H9 (cell line): ENCODE results near the gene MRC2. TPM values are rescaled to one million over a fixed set of nuclear protein-coding genes. Genes with fewer than 3 reads are reported as not detected.
A peak's percentile ranks its signal among the peaks of the same experiment; 100 is the strongest.

Experiments
- DNase-seq: peaks from one replicate; pipeline ENCODE4 v3.0.0-alpha.2; 2017
- H2AFZ ChIP-seq: one replicate; pipeline ENCODE4 v1.6.1; 2013; ENCODE audit warnings: mild to moderate bottlenecking, low read length, control low read depth, moderate library complexity
- H2AK5ac ChIP-seq: 2 replicates; pipeline ENCODE4 v1.6.1; 2013; ENCODE audit warnings: low read length, control low read depth, mixed read lengths; ENCODE audit not compliant: insufficient read length
- H2BK120ac ChIP-seq: one replicate; pipeline ENCODE4 v1.6.1; 2013; ENCODE audit warnings: low read depth, mild to moderate bottlenecking, low read length, control low read depth, inconsistent platforms; ENCODE audit not compliant: poor library complexity, severe bottlenecking
- H2BK12ac ChIP-seq: 2 replicates; pipeline ENCODE4 v1.6.1; 2013; ENCODE audit warnings: low read length, control low read depth, mixed read lengths, low read depth; ENCODE audit not compliant: insufficient read length
- H2BK15ac ChIP-seq: 2 replicates; pipeline ENCODE4 v1.6.1; 2013; ENCODE audit warnings: low read depth, low read length, control low read depth
- H2BK20ac ChIP-seq: one replicate; pipeline ENCODE4 v1.6.1; 2013; ENCODE audit warnings: low read depth, mild to moderate bottlenecking, low read length, control low read depth, inconsistent platforms; ENCODE audit not compliant: poor library complexity, severe bottlenecking
- H2BK5ac ChIP-seq: 2 replicates; pipeline ENCODE4 v1.6.1; 2013; ENCODE audit warnings: low read length, control low read depth, mixed read lengths; ENCODE audit not compliant: insufficient read length
- H3K14ac ChIP-seq: 2 replicates; pipeline ENCODE4 v1.6.1; 2013; ENCODE audit warnings: low read length, control low read depth; ENCODE audit not compliant: insufficient read depth
- H3K18ac ChIP-seq: 2 replicates; pipeline ENCODE4 v1.6.1; 2013; ENCODE audit warnings: low read depth, mild to moderate bottlenecking, mixed read lengths, low read length, control low read depth; ENCODE audit not compliant: insufficient read length
- H3K23ac ChIP-seq: 2 replicates; pipeline ENCODE4 v1.6.1; 2013; ENCODE audit warnings: low read length, control low read depth, mixed read lengths, low read depth; ENCODE audit not compliant: insufficient read length
- H3K23me2 ChIP-seq: 2 replicates; pipeline ENCODE4 v1.6.1; 2013; ENCODE audit warnings: low read depth, mild to moderate bottlenecking, mixed read lengths, low read length, control low read depth; ENCODE audit not compliant: insufficient read length, poor library complexity, severe bottlenecking
- H3K27ac ChIP-seq: 2 replicates; pipeline ENCODE4 v1.5.1; 2013; ENCODE audit warnings: low read length, control low read depth, mixed read lengths, low read depth; ENCODE audit not compliant: insufficient read length
- H3K27me3 ChIP-seq: 2 replicates; pipeline ENCODE4 v1.6.1; 2013; ENCODE audit warnings: low read length, control low read depth, inconsistent platforms; ENCODE audit not compliant: insufficient read depth
- H3K4ac ChIP-seq: 2 replicates; pipeline ENCODE4 v1.6.1; 2013; ENCODE audit warnings: low read depth, mild to moderate bottlenecking, control low read depth, inconsistent platforms, low read length, moderate library complexity
- H3K4me1 ChIP-seq: 2 replicates; pipeline ENCODE4 v1.6.1; 2013; ENCODE audit warnings: low read length, control low read depth, inconsistent platforms; ENCODE audit not compliant: insufficient read depth
- H3K4me2 ChIP-seq: 2 replicates; pipeline ENCODE4 v1.6.1; 2013; ENCODE audit warnings: low read length, control low read depth, mixed read lengths; ENCODE audit not compliant: insufficient read length, insufficient read depth
- H3K56ac ChIP-seq: 2 replicates; pipeline ENCODE4 v1.6.1; 2013; ENCODE audit warnings: low read depth, mild to moderate bottlenecking, mixed read lengths, low read length, control low read depth; ENCODE audit not compliant: insufficient read length
- H3K79me1 ChIP-seq: 2 replicates; pipeline ENCODE4 v1.6.1; 2013; ENCODE audit warnings: low read depth, mild to moderate bottlenecking, moderate library complexity, low read length, control low read depth, inconsistent platforms; ENCODE audit not compliant: insufficient read depth, poor library complexity, severe bottlenecking
- H3K79me2 ChIP-seq: 2 replicates; pipeline ENCODE4 v1.6.1; 2013; ENCODE audit warnings: low read length, control low read depth, inconsistent platforms; ENCODE audit not compliant: insufficient read depth
- H3K9ac ChIP-seq: 2 replicates; pipeline ENCODE4 v1.6.1; 2013; ENCODE audit warnings: low read length, control low read depth, mixed read lengths; ENCODE audit not compliant: insufficient read length; ENCODE audit errors: extremely low read depth
- H3K9me3 ChIP-seq: one replicate; pipeline ENCODE4 v1.6.1; 2013; ENCODE audit warnings: low read depth, low read length, inconsistent platforms; ENCODE audit not compliant: control insufficient read depth
- H3T11ph ChIP-seq: one replicate; pipeline ENCODE4 v1.6.1; 2013; ENCODE audit warnings: mild to moderate bottlenecking, low read length, control low read depth, inconsistent platforms
- H4K20me1 ChIP-seq: one replicate; pipeline ENCODE4 v1.6.1; 2013; ENCODE audit not compliant: control insufficient read depth, insufficient read length, insufficient read depth
- H4K5ac ChIP-seq: 2 replicates; pipeline ENCODE4 v1.6.1; 2013; ENCODE audit warnings: low read depth, mild to moderate bottlenecking, mixed read lengths, low read length, control low read depth; ENCODE audit not compliant: insufficient read length
- H4K8ac ChIP-seq: replicated peaks from 2 replicates; pipeline ENCODE4 v1.6.1; 2013; ENCODE audit warnings: low read length, control low read depth, mixed read lengths, low read depth; ENCODE audit not compliant: insufficient read length
- H4K91ac ChIP-seq: 2 replicates; pipeline ENCODE4 v1.6.1; 2013; ENCODE audit warnings: low read depth, mild to moderate bottlenecking, moderate library complexity, mixed read lengths, low read length, control low read depth; ENCODE audit not compliant: insufficient read length
- H3K27ac Mint-ChIP-seq, 3 experiments: 2 replicates in 2 of 3; 3 replicates in 1 of 3; pipeline ENCODE4 v1.8.0; 2020 to 2021; ENCODE audit warnings: mixed read lengths in 3 of 3, mild to moderate bottlenecking in 1 of 3, moderate library complexity in 1 of 3
- H3K27me3 Mint-ChIP-seq: 2 replicates; pipeline ENCODE4 v1.8.0; 2021; ENCODE audit warnings: low read depth, mild to moderate bottlenecking, moderate library complexity, mixed read lengths
- H3K36me3 Mint-ChIP-seq, 3 experiments: 2 replicates in 2 of 3; 3 replicates in 1 of 3; pipeline ENCODE4 v1.8.0; 2020 to 2021; ENCODE audit warnings: low read depth in 3 of 3, mixed read lengths in 3 of 3; ENCODE audit not compliant: insufficient read depth in 1 of 3
- H3K4me1 Mint-ChIP-seq, 2 experiments: 2 replicates each; pipeline ENCODE4 v1.8.0; 2020; ENCODE audit warnings: mixed read lengths in 2 of 2
- H3K4me3 Mint-ChIP-seq, 2 experiments: 2 replicates in 1 of 2; 3 replicates in 1 of 2; pipeline ENCODE4 v1.8.0; 2020 to 2021; ENCODE audit warnings: mild to moderate bottlenecking in 2 of 2, mixed read lengths in 2 of 2, moderate library complexity in 1 of 2
- H3K9me3 Mint-ChIP-seq, 2 experiments: 2 replicates in 1 of 2; 3 replicates in 1 of 2; pipeline ENCODE4 v1.8.0; 2020; ENCODE audit warnings: mild to moderate bottlenecking in 2 of 2, mixed read lengths in 2 of 2, moderate library complexity in 1 of 2
- CTCF ChIP-seq: fragments of 200-600 bp; sonication (generic); conservative IDR thresholded peaks from 3 replicates; pipeline ENCODE4 v1.8.0; 2021; ENCODE audit warnings: antibody characterized with exemption, mild to moderate bottlenecking
- WGBS: extraction: QIAGEN DNeasy Blood & Tissue Kit; methylation state at CpG from one replicate; pipeline ENCODE4 v1.1.7; 2013; ENCODE audit warnings: missing lambda C conversion rate, low lambda C conversion rate, mixed read lengths; ENCODE audit not compliant: insufficient read length; ENCODE audit errors: extremely low coverage; 5-methylcytosine and 5-hydroxymethylcytosine counted together
- total RNA-seq: library from RNA; stranded (reverse); gene quantifications from 2 replicates; pipeline ENCODE4 v1.2.1, GENCODE V29; 2021

MRC2 gene
- total RNA-seq, 1 experiment from 2014 or later: 18.7 TPM

GRCh38 chr17:62679866-62680377, 52.5 kb downstream of the MRC2 start:
- DNase-seq: peak; percentile 76
- Histone ChIP-seq H4K8ac (no peak overlapping the region), H3K14ac (no peak overlapping the region; the same call in 1 of the 2 replicates), H3K27me3 (no peaks in the 10 kb centered on the region), H2BK120ac (no peak overlapping the region), H3K79me1 (no peaks in the 10 kb centered on the region), H2BK15ac (no peak overlapping the region), H3K79me2 (no peaks in the 10 kb centered on the region), H3K4ac (no peak overlapping the region), H3K56ac (no peak overlapping the region), H3K23me2 (no peaks in the 10 kb centered on the region), H4K20me1 (no peaks in the 10 kb centered on the region), H3K9me3 (no peaks in the 10 kb centered on the region), H3K27ac (no peak overlapping the region), H3K23ac (no peak overlapping the region), H3K4me1 (no peaks in the 10 kb centered on the region), H3K4me2 (no peak overlapping the region), H4K5ac (no peak overlapping the region), H3T11ph (no peak overlapping the region), H2BK12ac (no peak overlapping the region), H2BK20ac (no peak overlapping the region), H4K91ac (no peak overlapping the region), H3K9ac (no peak overlapping the region), H3K18ac (no peak overlapping the region), H2AK5ac (no peak overlapping the region), H2AFZ (no peak overlapping the region), H2BK5ac (no peak overlapping the region)
- Mint-ChIP-seq H3K27ac (peak overlapping the region in 1 of 3 experiments; percentile 19; a peak in 1 of 7 replicates), H3K9me3 (no peaks in the 10 kb centered on the region), H3K27me3 (no peaks in the 10 kb centered on the region), H3K36me3 (peaks cover 8 to 12% (median 10%) of the 10 kb centered on the region in 3 experiments), H3K4me3 (no peak overlapping the region), H3K4me1 (peaks cover 0 to 6% of the 10 kb centered on the region in 2 experiments; a peak in 2 of 4 replicates)
- no CpG with 5 or more reads among the region's 37 CpGs for WGBS
- no peak for TF ChIP-seq CTCF
